Activated naive CD8-positive, alpha-beta T cell (primary cell): ENCODE data around the gene RBM17.
"Not testable (repeated sequence)": the region's sequence is repeated elsewhere in the genome, so short reads cannot be mapped to it uniquely, and the experiment has no call there.

Experiments
- H3K27ac Mint-ChIP-seq: one replicate; pipeline ENCODE4 v1.8.0; 2021; ENCODE audit warnings: mixed read lengths
- H3K27me3 Mint-ChIP-seq: one replicate; pipeline ENCODE4 v1.8.0; 2021; ENCODE audit warnings: mixed read lengths
- H3K36me3 Mint-ChIP-seq: one replicate; pipeline ENCODE4 v1.8.0; 2021; ENCODE audit warnings: mixed read lengths
- H3K4me1 Mint-ChIP-seq: one replicate; pipeline ENCODE4 v1.8.0; 2021; ENCODE audit warnings: low read depth, mixed read lengths
- H3K4me3 Mint-ChIP-seq: one replicate; pipeline ENCODE4 v1.8.0; 2021; ENCODE audit warnings: mild to moderate bottlenecking, mixed read lengths
- H3K9me3 Mint-ChIP-seq: one replicate; pipeline ENCODE4 v1.8.0; 2021; ENCODE audit warnings: low read depth, mixed read lengths

Gene RBM17

DNA sequence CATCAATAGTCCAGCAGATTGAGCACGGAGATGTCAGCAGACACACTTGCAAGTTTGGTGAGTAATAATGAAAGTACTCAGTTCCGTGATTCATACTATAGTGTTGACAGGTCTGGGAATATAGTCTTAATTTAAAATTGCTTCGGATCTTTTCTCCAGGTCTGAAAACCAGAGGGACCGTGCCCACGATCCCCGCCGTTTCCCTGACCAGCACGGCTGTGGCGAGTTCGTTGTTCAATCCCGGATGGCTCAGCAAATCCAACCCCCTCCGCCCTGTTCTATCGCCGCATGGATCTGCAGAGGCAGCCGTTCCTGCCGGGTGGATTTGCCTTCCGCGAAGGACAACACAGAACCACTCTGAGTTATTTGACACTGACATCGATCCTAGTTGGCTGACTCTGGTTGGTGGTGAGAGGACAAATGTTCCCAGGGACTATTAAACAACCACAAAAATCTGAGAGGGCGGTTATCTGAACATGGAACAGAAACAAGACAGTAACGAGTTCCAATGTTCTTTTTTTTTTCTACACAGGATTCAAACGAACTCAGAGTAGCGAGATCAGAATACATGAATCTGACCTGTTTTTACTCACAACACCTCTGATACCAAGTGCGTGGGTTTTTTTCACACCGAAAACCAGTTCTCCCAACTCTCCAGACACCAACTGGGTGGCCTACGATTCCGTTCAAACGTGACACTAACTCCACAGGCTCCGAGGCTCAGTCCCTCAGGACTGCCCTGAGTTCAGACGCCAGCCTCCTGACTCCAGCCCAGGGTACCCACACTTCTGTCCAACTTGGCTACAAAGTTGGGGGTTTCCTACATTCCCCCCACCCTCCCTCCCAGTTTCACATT lies 52.7 kb downstream of the RBM17 start:
- H3K27me3 Mint-ChIP-seq, result no peaks in the 10 kb centered on the region
- no peaks in the 10 kb centered on the region for H3K36me3 Mint-ChIP-seq
- peaks cover 45% of the 10 kb centered on the region for H3K4me1 Mint-ChIP-seq
- H3K9me3 Mint-ChIP-seq, result no peaks in the 10 kb centered on the region
- H3K4me3 Mint-ChIP-seq, result peak overlapping the region; percentile 73
- H3K27ac Mint-ChIP-seq, result peak overlapping the region; percentile 90

GRCh38 chr10:6142186-6142585 lies 53.4 kb downstream of the RBM17 start:
- not testable (repeated sequence) for H3K36me3 Mint-ChIP-seq, H3K9me3 Mint-ChIP-seq, H3K27ac Mint-ChIP-seq, H3K27me3 Mint-ChIP-seq, H3K4me3 Mint-ChIP-seq
- peaks cover 43% of the 10 kb centered on the region for H3K4me1 Mint-ChIP-seq

DNA sequence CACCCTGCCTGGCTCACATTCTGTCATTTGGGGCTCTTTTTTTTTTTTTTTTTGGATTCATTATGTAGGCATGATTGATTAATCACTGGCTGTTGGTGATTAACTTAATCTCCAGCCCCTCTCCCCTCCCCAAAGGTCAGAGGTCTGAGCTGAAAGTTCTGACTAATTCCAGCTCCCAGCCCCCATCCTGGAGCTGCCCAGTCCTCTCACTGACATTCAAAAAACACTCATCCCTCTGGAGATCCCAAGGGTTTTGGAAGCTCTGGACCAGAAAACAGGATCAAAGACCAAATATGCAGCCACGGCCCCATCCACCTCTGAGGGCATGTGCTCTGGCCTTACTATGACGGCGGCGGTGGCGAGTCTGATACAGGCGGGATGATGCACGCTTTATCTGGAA lies 53.8 kb downstream of the RBM17 start:
- Mint-ChIP-seq H3K36me3 (no peaks in the 10 kb centered on the region), H3K27ac (no peak overlapping the region), H3K4me3 (no peak overlapping the region), H3K27me3 (no peaks in the 10 kb centered on the region), H3K4me1 (peaks cover 47% of the 10 kb centered on the region), H3K9me3 (no peaks in the 10 kb centered on the region)

DNA sequence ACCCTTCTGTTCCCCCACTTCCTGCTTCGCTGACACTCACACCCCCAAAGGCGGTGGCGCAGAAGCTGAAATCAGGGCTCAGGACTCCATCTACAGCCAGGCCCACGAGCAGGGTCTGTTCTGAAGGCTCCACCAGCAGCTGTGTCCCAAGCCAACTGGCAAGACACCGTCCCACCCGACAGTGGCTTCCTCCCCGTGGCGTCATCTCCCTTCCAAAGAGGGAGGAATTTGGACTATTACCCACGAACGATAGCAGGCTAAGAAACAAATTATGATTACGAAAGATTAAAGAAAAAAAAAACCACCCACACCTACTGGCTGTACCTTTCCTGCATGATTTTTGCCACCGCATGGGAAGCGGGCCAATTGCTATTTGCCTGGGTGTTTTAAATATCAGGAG lies 54.3 kb downstream of the RBM17 start:
- H3K27ac Mint-ChIP-seq, result no peak overlapping the region
- peak overlapping the region; percentile 82 for H3K4me3 Mint-ChIP-seq
- no peaks in the 10 kb centered on the region for H3K9me3 Mint-ChIP-seq
- peaks cover 52% of the 10 kb centered on the region for H3K4me1 Mint-ChIP-seq
- H3K27me3 Mint-ChIP-seq, result no peaks in the 10 kb centered on the region
- no peaks in the 10 kb centered on the region for H3K36me3 Mint-ChIP-seq

- Mint-ChIP-seq H3K36me3 (peaks cover under 1% of the 10 kb centered on the region), H3K9me3 (no peaks in the 10 kb centered on the region), H3K4me3 (peak overlapping the region; percentile 82), H3K27me3 (no peaks in the 10 kb centered on the region), H3K4me1 (peaks cover 61% of the 10 kb centered on the region), H3K27ac (peak overlapping the region; percentile 70)
Measured at GRCh38 chr10:6144406-6145165, 55.8 kb downstream of the RBM17 start.

GRCh38 chr10:6145166-6145987 lies 56.5 kb downstream of the RBM17 start:
- peaks cover 65% of the 10 kb centered on the region for H3K4me1 Mint-ChIP-seq
- no peaks in the 10 kb centered on the region for H3K27me3 Mint-ChIP-seq
- H3K9me3 Mint-ChIP-seq, result no peaks in the 10 kb centered on the region
- H3K4me3 Mint-ChIP-seq, result peak overlapping the region; percentile 84
- H3K36me3 Mint-ChIP-seq, result peaks cover 5% of the 10 kb centered on the region
- no peak overlapping the region for H3K27ac Mint-ChIP-seq

GRCh38 chr10:6146013-6146785 lies 57.4 kb downstream of the RBM17 start:
- Mint-ChIP-seq H3K27me3 (no peaks in the 10 kb centered on the region), H3K9me3 (no peaks in the 10 kb centered on the region), H3K4me3 (peak overlapping the region; percentile 84), H3K36me3 (peaks cover 5% of the 10 kb centered on the region), H3K27ac (peak overlapping the region; percentile 46), H3K4me1 (peaks cover 65% of the 10 kb centered on the region)

DNA sequence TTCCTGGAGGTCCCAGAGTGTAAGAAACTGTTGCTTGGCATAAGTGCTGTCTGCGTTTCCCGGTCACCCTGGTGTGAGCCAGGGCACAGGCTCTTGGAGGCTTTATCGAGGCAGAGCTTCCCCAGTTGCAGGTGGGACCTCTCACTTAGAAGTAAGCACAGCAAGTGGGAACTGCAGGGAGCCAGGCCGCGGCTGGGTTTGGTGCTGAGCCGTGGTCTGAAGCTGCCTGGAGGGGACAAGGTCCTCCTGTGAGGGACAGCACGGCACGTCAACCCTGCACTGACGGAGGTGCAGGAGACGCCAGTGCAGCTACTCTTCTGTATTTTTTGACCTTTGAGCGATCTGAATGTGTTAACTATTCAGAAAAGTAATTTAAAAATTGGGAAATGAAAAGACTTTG lies 58.1 kb downstream of the RBM17 start:
- Mint-ChIP-seq H3K27ac (no peak overlapping the region), H3K36me3 (peaks cover 5% of the 10 kb centered on the region), H3K9me3 (no peaks in the 10 kb centered on the region), H3K27me3 (no peaks in the 10 kb centered on the region), H3K4me3 (peak overlapping the region; percentile 84), H3K4me1 (peaks cover 62% of the 10 kb centered on the region)

DNA sequence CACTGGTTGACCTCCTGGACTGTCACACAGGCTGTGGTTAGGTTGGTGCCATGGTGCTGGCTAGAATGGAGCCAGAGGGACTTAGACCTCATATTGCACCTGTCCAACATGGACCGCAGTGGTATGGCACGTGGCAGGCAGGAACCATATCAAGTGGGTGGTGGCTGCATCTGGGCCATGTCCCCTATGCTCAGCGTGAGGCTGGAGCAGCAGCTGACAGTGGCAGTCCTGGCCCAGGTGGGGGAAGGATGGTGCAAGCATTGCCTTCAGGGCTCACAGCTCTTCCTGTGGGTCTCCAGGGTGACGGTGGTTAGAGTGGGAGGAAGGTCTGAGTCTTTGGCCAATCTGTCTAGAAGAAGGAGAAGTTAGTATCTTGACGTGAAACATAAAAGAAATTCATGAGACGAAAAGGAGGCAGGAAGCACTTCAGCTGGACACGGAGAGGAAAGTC lies 59.4 kb downstream of the RBM17 start:
- H3K4me3 Mint-ChIP-seq, result peak overlapping the region; percentile 36
- H3K9me3 Mint-ChIP-seq, result no peaks in the 10 kb centered on the region
- H3K36me3 Mint-ChIP-seq, result peaks cover 5% of the 10 kb centered on the region
- H3K27ac Mint-ChIP-seq, result peak overlapping the region; percentile 74
- no peaks in the 10 kb centered on the region for H3K27me3 Mint-ChIP-seq
- peaks cover 59% of the 10 kb centered on the region for H3K4me1 Mint-ChIP-seq

DNA sequence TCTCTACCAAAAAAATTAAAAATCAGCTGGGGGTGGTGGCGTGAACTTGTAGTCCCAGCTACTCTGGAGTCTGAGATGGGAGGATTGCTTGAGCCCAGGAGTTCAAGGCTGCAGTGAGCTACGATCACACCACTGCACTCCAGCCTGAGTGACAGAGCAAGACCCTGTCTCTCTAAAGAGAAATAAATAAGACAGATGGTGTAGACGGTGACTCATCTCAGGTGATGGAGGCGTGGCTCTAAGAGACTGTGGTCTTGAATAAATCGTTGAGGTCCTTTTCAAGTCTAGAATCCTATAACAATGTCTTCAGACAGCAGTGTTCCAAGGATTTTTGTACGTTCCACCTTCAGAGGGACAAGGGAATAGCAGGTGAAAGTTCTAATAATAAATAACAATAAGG lies 60.1 kb downstream of the RBM17 start:
- Mint-ChIP-seq H3K4me1 (peaks cover 59% of the 10 kb centered on the region), H3K27ac (peak overlapping the region; percentile 74), H3K36me3 (peaks cover 5% of the 10 kb centered on the region), H3K4me3 (peak overlapping the region; percentile 36), H3K9me3 (no peaks in the 10 kb centered on the region), H3K27me3 (no peaks in the 10 kb centered on the region)

GRCh38 chr10:6151087-6151977 lies 62.5 kb downstream of the RBM17 start:
- Mint-ChIP-seq H3K27ac (no peak overlapping the region), H3K4me3 (peak overlapping the region; percentile 69), H3K4me1 (peaks cover 51% of the 10 kb centered on the region), H3K9me3 (no peaks in the 10 kb centered on the region), H3K36me3 (peaks cover 5% of the 10 kb centered on the region), H3K27me3 (no peaks in the 10 kb centered on the region)

DNA sequence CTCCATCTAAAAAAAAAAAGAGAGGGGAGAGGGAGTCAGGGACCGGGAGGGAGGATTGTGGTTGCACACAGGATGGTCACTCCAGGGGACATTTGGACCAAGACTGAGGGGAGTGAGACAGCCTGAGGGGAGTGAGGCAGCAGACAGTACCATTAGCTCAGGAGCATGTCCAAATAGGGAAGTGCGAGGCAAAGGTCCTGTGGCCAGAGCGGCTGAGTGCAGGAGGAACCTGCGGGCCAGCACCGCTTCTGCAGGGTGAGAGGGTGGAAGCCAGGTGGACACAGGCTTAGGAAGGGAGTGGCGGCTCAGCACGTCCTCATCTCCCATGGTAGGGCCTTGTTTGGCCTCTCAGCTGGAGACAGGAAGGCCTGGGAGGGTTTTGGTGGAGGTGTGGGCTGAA lies 65.0 kb downstream of the RBM17 start:
- Mint-ChIP-seq H3K36me3 (peaks cover 5% of the 10 kb centered on the region), H3K4me3 (no peak overlapping the region), H3K9me3 (no peaks in the 10 kb centered on the region), H3K27ac (no peak overlapping the region), H3K4me1 (peaks cover 28% of the 10 kb centered on the region), H3K27me3 (no peaks in the 10 kb centered on the region)

GRCh38 chr10:6154566-6154965 lies 65.7 kb downstream of the RBM17 start:
- Mint-ChIP-seq H3K27ac (no peak overlapping the region), H3K27me3 (no peaks in the 10 kb centered on the region), H3K36me3 (peaks cover 4% of the 10 kb centered on the region), H3K9me3 (no peaks in the 10 kb centered on the region), H3K4me1 (peaks cover 24% of the 10 kb centered on the region), H3K4me3 (no peak overlapping the region)
